OCI-LY1 (cell line): Measurements from ENCODE around the gene CASKIN2.

Experiments
- H2AFZ ChIP-seq: fragments of 200-600 bp; sonication (generic), shearing (Covaris generic); 2 replicates; pipeline ENCODE4 v1.6.0; 2014; ENCODE audit warnings: antibody characterized with exemption, mild to moderate bottlenecking, low read length
- H3F3A ChIP-seq: fragments of 200-600 bp; sonication (generic), shearing (Covaris generic); 2 replicates; pipeline ENCODE4 v1.6.0; 2014; ENCODE audit warnings: mild to moderate bottlenecking, antibody characterized with exemption, low read length, moderate library complexity; ENCODE audit not compliant: insufficient read depth
- H3K27ac ChIP-seq: fragments of 200-600 bp; sonication (generic); 2 replicates; pipeline ENCODE4 v1.5.1; 2014; ENCODE audit warnings: low read length, mixed run types, mild to moderate bottlenecking, low read depth; ENCODE audit not compliant: poor library complexity, severe bottlenecking
- H3K27me3 ChIP-seq: fragments of 200-600 bp; sonication (generic); 2 replicates; pipeline ENCODE4 v1.6.0; 2014; ENCODE audit warnings: antibody characterized with exemption, mild to moderate bottlenecking, low read length, moderate library complexity; ENCODE audit not compliant: insufficient read depth
- H3K36me3 ChIP-seq: fragments of 200-600 bp; sonication (generic); 2 replicates; pipeline ENCODE4 v1.6.1; 2014; ENCODE audit warnings: mild to moderate bottlenecking, antibody characterized with exemption, low read length, moderate library complexity, mixed read lengths; ENCODE audit not compliant: insufficient read depth
- H3K4me1 ChIP-seq: fragments of 200-600 bp; sonication (generic); 2 replicates; pipeline ENCODE4 v1.5.1; 2014; ENCODE audit warnings: mild to moderate bottlenecking, low read length, moderate library complexity; ENCODE audit not compliant: insufficient read depth, severe bottlenecking
- H3K4me2 ChIP-seq: fragments of 200-600 bp; sonication (generic), shearing (Covaris generic); 2 replicates; pipeline ENCODE4 v1.6.1; 2014; ENCODE audit warnings: low read length
- H3K4me3 ChIP-seq: fragments of 200-600 bp; sonication (generic); 2 replicates; pipeline ENCODE4 v1.5.1; 2014; ENCODE audit warnings: low read length, low read depth, mild to moderate bottlenecking, mixed read lengths; ENCODE audit not compliant: poor library complexity, severe bottlenecking
- H3K79me2 ChIP-seq: fragments of 200-600 bp; shearing (Covaris generic); 2 replicates; pipeline ENCODE4 v1.6.1; 2016; ENCODE audit warnings: mixed run types, low read length, mixed read lengths; ENCODE audit not compliant: insufficient read depth
- H3K9ac ChIP-seq: fragments of 200-600 bp; sonication (generic), shearing (Covaris generic); 2 replicates; pipeline ENCODE4 v1.6.1; 2014; ENCODE audit warnings: mild to moderate bottlenecking, low read length, mixed read lengths
- H3K9me2 ChIP-seq: fragments of 200-600 bp; sonication (generic), shearing (Covaris generic); 2 replicates; pipeline ENCODE4 v1.6.1; 2014; ENCODE audit warnings: low read depth, mild to moderate bottlenecking, low read length, mixed read lengths
- H3K9me3 ChIP-seq: fragments of 200-600 bp; shearing (Covaris generic); 2 replicates; pipeline ENCODE4 v1.6.1; 2014; ENCODE audit warnings: low read length, mixed read lengths
- H4K20me1 ChIP-seq: fragments of 200-600 bp; sonication (generic), shearing (Covaris generic); 2 replicates; pipeline ENCODE4 v1.6.0; 2016; ENCODE audit warnings: mild to moderate bottlenecking, low read length; ENCODE audit not compliant: insufficient read depth
- CTCF ChIP-seq: fragments of 200-600 bp; sonication (generic), shearing (Covaris generic); IDR thresholded peaks from 2 replicates; pipeline ENCODE4 v1.5.1; 2017; ENCODE audit warnings: mild to moderate bottlenecking, antibody characterized with exemption, low read length, moderate library complexity, mixed read lengths
- EZH2 ChIP-seq: fragments of 200-600 bp; sonication (generic), shearing (Covaris generic); IDR thresholded peaks from 2 replicates; pipeline ENCODE4 v1.8.0; 2017; ENCODE audit warnings: borderline replicate concordance, mixed run types, mild to moderate bottlenecking, antibody characterized with exemption, low read length, moderate library complexity, mixed read lengths

CASKIN2 gene

GRCh38 chr17:75558666-75559530, 43.6 kb upstream of the CASKIN2 start:
- H3K79me2 ChIP-seq = no peaks in the 10 kb centered on the region
- peaks cover 6% of the 10 kb centered on the region for H3K27me3 ChIP-seq

GRCh38 chr17:75557852-75558665, 42.7 kb upstream of the CASKIN2 start:
- peaks cover 6% of the 10 kb centered on the region for H3K27me3 ChIP-seq
- no peaks in the 10 kb centered on the region for H3K79me2 ChIP-seq
- no peaks in the 10 kb centered on the region for H3K4me1 ChIP-seq
- no peak for TF ChIP-seq CTCF
- no peak for TF ChIP-seq EZH2
- H3K27ac ChIP-seq = no peak overlapping the region
- H3K4me2 ChIP-seq = no peak overlapping the region
- no peaks in the 10 kb centered on the region for H3K9me3 ChIP-seq
- no peak overlapping the region for H3K9ac ChIP-seq
- H3K36me3 ChIP-seq = no peaks in the 10 kb centered on the region
- no peak overlapping the region for H3K4me3 ChIP-seq
- no peaks in the 10 kb centered on the region for H3K9me2 ChIP-seq
- no peaks in the 10 kb centered on the region for H4K20me1 ChIP-seq
- no peaks in the 10 kb centered on the region for H3F3A ChIP-seq
- H2AFZ ChIP-seq = no peak overlapping the region

More at GRCh38 chr17:75558666-75559530, 43.6 kb upstream of the CASKIN2 start:
- Histone ChIP-seq H3K9ac (no peak overlapping the region), H3K27ac (no peak overlapping the region), H3K4me2 (no peak overlapping the region), H4K20me1 (no peaks in the 10 kb centered on the region), H3K4me1 (no peaks in the 10 kb centered on the region), H3K9me2 (no peaks in the 10 kb centered on the region), H3K4me3 (no peak overlapping the region), H3F3A (no peaks in the 10 kb centered on the region), H3K9me3 (no peaks in the 10 kb centered on the region), H3K36me3 (no peaks in the 10 kb centered on the region), H2AFZ (no peak overlapping the region)
- no peak for TF ChIP-seq EZH2
- TF ChIP-seq CTCF = no peak

GRCh38 chr17:75557075-75557851, 41.9 kb upstream of the CASKIN2 start:
- H3K27ac ChIP-seq = no peak overlapping the region
- H3K9ac ChIP-seq = no peak overlapping the region
- H3K4me3 ChIP-seq = no peak overlapping the region

More at GRCh38 chr17:75557075-75557851, 41.9 kb upstream of the CASKIN2 start:
- H2AFZ ChIP-seq = no peak overlapping the region
- H3K79me2 ChIP-seq = no peaks in the 10 kb centered on the region
- no peaks in the 10 kb centered on the region for H3F3A ChIP-seq
- no peaks in the 10 kb centered on the region for H3K4me1 ChIP-seq
- H3K4me2 ChIP-seq = no peak overlapping the region
- no peaks in the 10 kb centered on the region for H3K9me2 ChIP-seq
- H3K27me3 ChIP-seq = peaks cover 6% of the 10 kb centered on the region
- TF ChIP-seq CTCF = no peak
- no peak for TF ChIP-seq EZH2
- H3K36me3 ChIP-seq = no peaks in the 10 kb centered on the region
- H3K9me3 ChIP-seq = no peaks in the 10 kb centered on the region
- no peaks in the 10 kb centered on the region for H4K20me1 ChIP-seq
